ENCODE data around the gene TMPRSS2.

Gene TMPRSS2

DNA sequence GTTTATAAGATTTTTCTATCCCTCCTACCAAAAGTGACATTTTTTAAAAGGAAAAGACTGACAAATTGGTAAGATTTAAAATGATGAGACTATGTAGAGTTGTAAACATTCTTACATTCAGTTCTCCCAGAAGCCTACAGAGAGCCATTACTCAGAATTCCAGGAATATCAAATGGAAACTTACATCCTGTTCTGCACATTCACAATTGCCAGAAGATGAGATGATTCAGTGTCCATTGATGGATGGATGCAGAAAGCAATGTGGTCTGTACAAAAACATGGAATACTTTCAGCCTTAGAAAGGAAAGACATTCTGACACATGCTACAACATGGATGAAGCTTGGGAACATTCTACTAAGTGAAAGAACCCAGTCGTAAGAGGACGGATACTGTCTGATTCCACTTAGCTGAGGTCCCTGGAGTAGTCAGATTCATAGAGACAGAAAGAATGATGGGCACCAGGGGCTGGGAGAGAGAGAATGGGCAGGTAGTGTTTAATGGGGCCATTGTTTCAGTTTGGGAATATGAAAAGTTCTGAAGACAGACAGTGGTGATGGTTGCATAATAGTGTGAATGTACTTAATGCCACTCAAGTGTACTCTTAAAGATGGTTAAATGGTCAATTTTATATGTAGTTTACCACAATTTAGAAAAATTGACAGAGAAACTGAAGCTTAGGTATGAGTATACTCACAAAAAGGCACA, 65.3 kb downstream of the TMPRSS2 start:
- Histone ChIP-seq H3K36me3 (ENCODE audit: control insufficient read depth in 1 of 2, insufficient read depth in 2 of 2, low read length in 2 of 2) (peaks cover 41 to 83% of the 10 kb centered on the region in 2 donors), H3K27ac (ENCODE audit: low read depth, low read length) (no peak overlapping the region), H3K9me3 (ENCODE audit: control insufficient read depth in 1 of 2, low read length in 2 of 2) (no peaks in the 10 kb centered on the region)

DNA sequence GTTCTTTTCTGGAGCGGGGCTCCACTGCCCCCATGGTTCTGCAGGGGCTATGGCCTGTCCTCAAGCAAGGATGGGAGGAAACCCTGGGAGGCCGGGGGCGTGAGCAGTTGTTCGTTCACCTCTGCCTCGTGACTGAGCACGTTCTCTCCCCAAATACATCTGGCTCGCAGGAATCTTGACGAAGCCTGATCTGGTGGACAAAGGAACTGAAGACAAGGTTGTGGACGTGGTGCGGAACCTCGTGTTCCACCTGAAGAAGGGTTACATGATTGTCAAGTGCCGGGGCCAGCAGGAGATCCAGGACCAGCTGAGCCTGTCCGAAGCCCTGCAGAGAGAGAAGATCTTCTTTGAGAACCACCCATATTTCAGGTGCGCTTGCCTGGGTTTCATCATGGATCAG, 66.4 kb downstream of the TMPRSS2 start:
- Histone ChIP-seq H3K27ac (ENCODE audit: low read depth, low read length) (no peak overlapping the region), H3K9me3 (ENCODE audit: control insufficient read depth in 1 of 2, low read length in 2 of 2) (no peaks in the 10 kb centered on the region), H3K4me1 (ENCODE audit: control insufficient read depth in 1 of 2, insufficient read depth in 2 of 2, low read length in 2 of 2) (no peaks in the 10 kb centered on the region), H3K36me3 (ENCODE audit: control insufficient read depth in 1 of 2, insufficient read depth in 2 of 2, low read length in 2 of 2) (peaks cover 36 to 83% of the 10 kb centered on the region in 2 donors), H3K4me3 (ENCODE audit: low read depth in 1 of 2, low read length in 2 of 2) (no peak overlapping the region), H3K9ac (ENCODE audit: low read depth in 1 of 2, low read length in 2 of 2) (no peak overlapping the region), H3K27me3 (ENCODE audit: control insufficient read depth in 1 of 2, insufficient read depth in 2 of 2, low read length in 2 of 2) (no peaks in the 10 kb centered on the region)

More for the DNA sequence above, 65.3 kb downstream of the TMPRSS2 start:
- no peaks in the 10 kb centered on the region for H3K27me3 ChIP-seq (ENCODE audit: control insufficient read depth in 1 of 2, insufficient read depth in 2 of 2, low read length in 2 of 2)
- H3K9ac ChIP-seq (ENCODE audit: low read depth in 1 of 2, low read length in 2 of 2) = no peak overlapping the region
- no peaks in the 10 kb centered on the region for H3K4me1 ChIP-seq (ENCODE audit: control insufficient read depth in 1 of 2, insufficient read depth in 2 of 2, low read length in 2 of 2)
- no peak overlapping the region for H3K4me3 ChIP-seq (ENCODE audit: low read depth in 1 of 2, low read length in 2 of 2)

DNA sequence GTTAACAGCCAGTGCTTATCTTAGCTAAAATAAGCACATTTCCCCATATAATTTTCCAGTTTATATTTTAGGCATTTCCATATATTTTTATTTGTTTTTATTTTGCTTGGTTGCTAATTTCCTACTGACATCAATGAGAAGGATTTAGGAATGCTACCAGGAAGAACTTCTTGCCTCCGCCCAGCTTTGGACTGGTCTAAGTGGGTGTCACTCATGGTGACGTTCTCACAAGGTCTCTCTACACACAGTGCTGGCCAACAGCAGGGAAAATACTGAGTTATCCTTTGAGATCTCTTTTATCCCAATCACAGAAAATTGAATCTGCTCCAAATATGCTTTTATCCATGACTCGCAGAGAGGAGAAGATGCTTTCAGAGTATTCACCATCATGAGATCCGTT, 68.7 kb downstream of the TMPRSS2 start:
- Histone ChIP-seq H3K9me3 (ENCODE audit: control insufficient read depth in 1 of 2, low read length in 2 of 2) (no peaks in the 10 kb centered on the region), H3K36me3 (ENCODE audit: control insufficient read depth in 1 of 2, insufficient read depth in 2 of 2, low read length in 2 of 2) (peaks cover 36 to 84% of the 10 kb centered on the region in 2 donors), H3K4me1 (ENCODE audit: control insufficient read depth in 1 of 2, insufficient read depth in 2 of 2, low read length in 2 of 2) (no peaks in the 10 kb centered on the region), H3K4me3 (ENCODE audit: low read depth in 1 of 2, low read length in 2 of 2) (no peak overlapping the region), H3K27me3 (ENCODE audit: control insufficient read depth in 1 of 2, insufficient read depth in 2 of 2, low read length in 2 of 2) (no peaks in the 10 kb centered on the region), H3K27ac (ENCODE audit: low read depth, low read length) (no peak overlapping the region), H3K9ac (ENCODE audit: low read depth in 1 of 2, low read length in 2 of 2) (no peak overlapping the region)

DNA sequence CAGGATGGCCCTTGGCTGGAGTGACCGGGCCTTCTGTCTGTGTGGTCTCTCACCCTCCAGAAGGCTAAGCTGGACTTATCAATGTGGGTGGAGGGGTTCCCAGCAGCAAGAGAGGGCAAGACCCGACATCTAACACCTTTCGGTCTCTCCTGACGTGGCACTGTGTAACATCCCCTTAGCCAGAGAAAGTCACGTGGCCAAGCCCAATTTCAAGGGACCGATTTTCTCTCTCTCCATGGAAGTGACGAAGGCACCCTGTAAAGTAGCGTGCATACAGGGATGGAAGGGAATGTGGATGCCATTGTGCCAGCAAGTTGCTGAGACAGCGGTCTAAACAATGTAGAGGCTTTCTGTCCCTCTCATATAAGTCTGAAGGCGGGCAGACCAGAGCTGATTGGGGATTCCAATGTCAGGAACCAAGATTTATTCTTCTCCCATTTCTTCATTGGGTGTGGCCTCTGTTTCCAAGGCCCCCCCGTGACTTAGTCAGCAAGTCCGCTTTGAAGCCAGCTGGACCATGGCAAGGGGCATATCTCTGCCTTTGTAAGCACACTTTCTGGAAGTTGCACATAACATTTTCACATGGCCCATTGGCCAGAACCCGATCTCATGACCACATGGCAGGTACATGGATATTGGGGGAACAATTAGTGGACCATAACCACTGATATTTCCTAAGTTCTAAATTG, 69.4 kb downstream of the TMPRSS2 start:
- H3K9ac ChIP-seq (ENCODE audit: low read depth in 1 of 2, low read length in 2 of 2) = no peak overlapping the region
- peaks cover 38 to 82% of the 10 kb centered on the region in 2 donors for H3K36me3 ChIP-seq (ENCODE audit: control insufficient read depth in 1 of 2, insufficient read depth in 2 of 2, low read length in 2 of 2)
- no peak overlapping the region for H3K4me3 ChIP-seq (ENCODE audit: low read depth in 1 of 2, low read length in 2 of 2)
- no peaks in the 10 kb centered on the region for H3K27me3 ChIP-seq (ENCODE audit: control insufficient read depth in 1 of 2, insufficient read depth in 2 of 2, low read length in 2 of 2)
- no peak overlapping the region for H3K27ac ChIP-seq (ENCODE audit: low read depth, low read length)
- H3K9me3 ChIP-seq (ENCODE audit: control insufficient read depth in 1 of 2, low read length in 2 of 2) = no peaks in the 10 kb centered on the region
- no peaks in the 10 kb centered on the region for H3K4me1 ChIP-seq (ENCODE audit: control insufficient read depth in 1 of 2, insufficient read depth in 2 of 2, low read length in 2 of 2)

DNA sequence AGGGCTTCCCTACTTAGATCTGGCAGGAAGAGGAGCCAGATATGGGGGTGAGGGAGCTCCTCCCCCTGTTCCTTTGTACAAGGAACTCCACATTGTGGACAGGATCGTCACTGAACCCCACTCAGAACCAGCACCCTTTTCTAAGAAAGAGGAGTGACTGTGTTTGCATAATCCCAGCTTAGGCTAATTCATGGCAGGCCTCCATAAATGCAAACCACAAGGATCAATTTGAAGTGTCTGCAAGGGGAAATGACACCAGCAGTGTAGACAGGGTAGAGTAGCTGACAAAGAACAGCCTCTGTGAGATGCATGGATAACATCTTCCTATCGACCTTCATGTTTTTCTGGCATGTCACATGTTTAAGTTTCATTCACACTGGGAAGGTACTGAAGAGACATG, 70.2 kb downstream of the TMPRSS2 start:
- H3K4me3 ChIP-seq (ENCODE audit: low read depth in 1 of 2, low read length in 2 of 2) = no peak overlapping the region
- no peak overlapping the region for H3K9ac ChIP-seq (ENCODE audit: low read depth in 1 of 2, low read length in 2 of 2)
- no peak overlapping the region for H3K27ac ChIP-seq (ENCODE audit: low read depth, low read length)
- peaks cover 37 to 82% of the 10 kb centered on the region in 2 donors for H3K36me3 ChIP-seq (ENCODE audit: control insufficient read depth in 1 of 2, insufficient read depth in 2 of 2, low read length in 2 of 2)
- no peaks in the 10 kb centered on the region for H3K27me3 ChIP-seq (ENCODE audit: control insufficient read depth in 1 of 2, insufficient read depth in 2 of 2, low read length in 2 of 2)
- no peaks in the 10 kb centered on the region for H3K9me3 ChIP-seq (ENCODE audit: control insufficient read depth in 1 of 2, low read length in 2 of 2)
- H3K4me1 ChIP-seq (ENCODE audit: control insufficient read depth in 1 of 2, insufficient read depth in 2 of 2, low read length in 2 of 2) = peaks cover 5 to 6% of the 10 kb centered on the region in 2 donors

DNA sequence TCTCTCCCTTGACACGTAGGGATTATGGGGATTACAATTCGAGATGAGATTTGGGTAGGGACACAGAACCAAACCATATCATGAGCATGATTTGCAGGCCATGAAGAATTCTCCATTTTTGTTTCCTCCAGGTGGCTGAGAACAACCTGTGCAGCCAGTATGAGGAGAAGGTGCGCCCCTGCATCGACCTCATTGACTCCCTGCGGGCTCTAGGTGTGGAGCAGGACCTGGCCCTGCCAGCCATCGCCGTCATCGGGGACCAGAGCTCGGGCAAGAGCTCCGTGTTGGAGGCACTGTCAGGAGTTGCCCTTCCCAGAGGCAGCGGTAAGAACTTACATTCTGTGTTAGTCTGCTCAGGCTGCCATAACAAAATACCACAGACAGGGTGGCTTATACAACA, 72.3 kb downstream of the TMPRSS2 start:
- Histone ChIP-seq H3K27ac (ENCODE audit: low read depth, low read length) (no peak overlapping the region), H3K4me3 (ENCODE audit: low read depth in 1 of 2, low read length in 2 of 2) (no peak overlapping the region), H3K9me3 (ENCODE audit: control insufficient read depth in 1 of 2, low read length in 2 of 2) (no peaks in the 10 kb centered on the region), H3K27me3 (ENCODE audit: control insufficient read depth in 1 of 2, insufficient read depth in 2 of 2, low read length in 2 of 2) (no peaks in the 10 kb centered on the region), H3K4me1 (ENCODE audit: control insufficient read depth in 1 of 2, insufficient read depth in 2 of 2, low read length in 2 of 2) (peaks cover 13 to 14% of the 10 kb centered on the region in 2 donors), H3K9ac (ENCODE audit: low read depth in 1 of 2, low read length in 2 of 2) (no peak overlapping the region), H3K36me3 (ENCODE audit: control insufficient read depth in 1 of 2, insufficient read depth in 2 of 2, low read length in 2 of 2) (peaks cover 24 to 81% of the 10 kb centered on the region in 2 donors)

DNA sequence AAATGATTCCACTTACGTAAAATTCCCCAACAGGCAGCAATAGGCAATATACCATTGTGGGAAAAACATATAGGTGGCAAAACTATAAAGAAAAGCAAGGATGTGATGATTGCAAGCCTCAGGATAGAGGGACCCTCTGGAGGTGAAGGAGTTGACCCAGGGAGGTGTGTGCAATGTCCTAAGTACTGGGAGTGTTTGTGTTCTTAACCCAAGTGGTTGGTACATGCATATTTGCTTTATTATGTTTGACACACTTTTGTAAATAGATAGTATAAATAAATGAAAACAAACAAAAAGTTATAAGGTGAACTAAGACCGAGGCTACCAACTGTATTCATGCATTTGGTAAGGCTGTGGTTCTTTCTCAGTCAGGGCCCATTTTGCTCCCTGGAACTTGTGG, 74.4 kb downstream of the TMPRSS2 start:
- H3K27ac ChIP-seq (ENCODE audit: low read depth, low read length) = no peak overlapping the region
- H3K9me3 ChIP-seq (ENCODE audit: control insufficient read depth in 1 of 2, low read length in 2 of 2) = no peaks in the 10 kb centered on the region
- peaks cover 26 to 83% of the 10 kb centered on the region in 2 donors for H3K36me3 ChIP-seq (ENCODE audit: control insufficient read depth in 1 of 2, insufficient read depth in 2 of 2, low read length in 2 of 2)
- peaks cover 13 to 14% of the 10 kb centered on the region in 2 donors for H3K4me1 ChIP-seq (ENCODE audit: control insufficient read depth in 1 of 2, insufficient read depth in 2 of 2, low read length in 2 of 2)
- no peaks in the 10 kb centered on the region for H3K27me3 ChIP-seq (ENCODE audit: control insufficient read depth in 1 of 2, insufficient read depth in 2 of 2, low read length in 2 of 2)
- H3K4me3 ChIP-seq (ENCODE audit: low read depth in 1 of 2, low read length in 2 of 2) = no peak overlapping the region
- H3K9ac ChIP-seq (ENCODE audit: low read depth in 1 of 2, low read length in 2 of 2) = no peak overlapping the region

DNA sequence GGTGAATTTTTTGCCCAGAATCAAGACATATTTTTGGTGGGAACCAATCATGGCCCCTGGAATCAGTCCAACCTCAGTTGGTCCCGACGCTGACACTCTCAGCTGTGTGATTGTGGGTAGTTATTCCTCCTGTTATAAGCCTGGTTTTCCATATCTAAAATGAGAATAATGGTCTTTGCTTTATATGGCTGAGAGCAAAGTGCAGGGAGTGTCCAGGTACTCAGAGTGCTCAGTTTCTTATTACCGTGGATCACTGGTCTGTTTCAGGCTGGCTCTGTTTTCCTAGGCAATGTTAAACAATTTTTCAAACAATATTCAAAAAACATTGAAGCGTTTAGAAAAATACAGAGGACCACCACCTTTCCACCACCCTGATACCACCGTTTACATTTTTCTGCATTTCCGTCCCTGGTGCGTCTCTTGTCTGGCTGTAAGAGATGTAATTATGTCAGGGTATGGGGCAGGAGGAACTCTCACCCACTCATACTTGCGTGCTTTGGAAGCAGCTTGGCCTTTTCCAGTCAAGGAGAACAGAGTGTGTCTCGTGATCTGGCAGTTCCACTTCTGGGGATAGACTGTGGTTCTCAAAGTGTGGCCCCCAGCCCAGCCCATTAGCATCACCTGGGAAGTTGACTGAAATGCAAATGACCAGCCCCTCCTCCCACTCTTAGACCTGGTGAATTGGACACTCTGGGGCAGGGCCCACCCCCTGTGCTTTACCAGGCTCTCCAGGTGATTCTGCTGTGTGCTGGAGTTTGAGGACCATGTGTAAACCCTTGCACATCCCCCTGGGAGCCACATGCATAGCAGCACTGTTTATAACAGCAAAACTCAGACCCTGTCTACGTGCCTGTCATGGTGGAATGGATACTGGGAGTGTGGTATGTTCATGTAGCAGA, 75.1 kb downstream of the TMPRSS2 start:
- Histone ChIP-seq H3K4me1 (ENCODE audit: control insufficient read depth in 1 of 2, insufficient read depth in 2 of 2, low read length in 2 of 2) (peaks cover 13 to 14% of the 10 kb centered on the region in 2 donors), H3K27me3 (ENCODE audit: control insufficient read depth in 1 of 2, insufficient read depth in 2 of 2, low read length in 2 of 2) (no peaks in the 10 kb centered on the region), H3K9me3 (ENCODE audit: control insufficient read depth in 1 of 2, low read length in 2 of 2) (no peaks in the 10 kb centered on the region), H3K9ac (ENCODE audit: low read depth in 1 of 2, low read length in 2 of 2) (peak overlapping the region in 1 of 2 donors; percentile 14), H3K4me3 (ENCODE audit: low read depth in 1 of 2, low read length in 2 of 2) (no peak overlapping the region), H3K27ac (ENCODE audit: low read depth, low read length) (no peak overlapping the region), H3K36me3 (ENCODE audit: control insufficient read depth in 1 of 2, insufficient read depth in 2 of 2, low read length in 2 of 2) (peaks cover 31 to 81% of the 10 kb centered on the region in 2 donors)

DNA sequence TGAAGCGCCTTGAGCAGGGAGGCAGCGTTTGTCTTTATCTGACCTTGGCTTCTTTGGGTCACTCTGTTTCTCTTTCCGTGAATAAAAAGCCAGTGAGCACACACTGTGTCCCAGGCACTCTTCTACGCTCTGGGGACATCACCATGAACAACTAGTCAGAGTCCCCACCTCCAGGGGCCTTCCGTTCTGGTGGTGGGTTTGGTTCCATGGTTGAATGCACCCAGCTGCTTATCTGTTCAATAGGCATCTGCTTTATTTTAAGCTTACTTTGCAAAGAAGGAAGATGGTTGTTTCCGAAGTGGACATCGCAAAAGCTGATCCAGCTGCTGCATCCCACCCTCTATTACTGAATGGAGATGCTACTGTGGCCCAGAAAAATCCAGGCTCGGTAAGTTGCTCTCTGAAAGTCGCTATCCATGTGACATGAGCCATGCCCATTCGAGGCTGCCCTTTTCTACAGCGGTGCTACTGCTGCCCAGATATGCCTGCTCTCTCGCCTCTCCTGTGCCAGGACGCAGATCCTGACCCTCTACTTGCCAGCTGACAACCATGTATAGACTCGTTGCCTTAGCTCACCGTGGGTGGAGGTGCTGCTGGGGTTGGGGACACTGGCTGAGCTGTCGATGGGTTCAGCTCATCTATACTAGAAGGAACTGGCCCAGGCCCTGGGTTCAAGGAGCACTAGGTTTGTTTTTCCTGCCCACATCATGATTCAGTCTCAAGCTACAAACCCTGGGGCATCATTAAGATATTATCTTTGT, 76.0 kb downstream of the TMPRSS2 start:
- Histone ChIP-seq H3K9ac (ENCODE audit: low read depth in 1 of 2, low read length in 2 of 2) (no peak overlapping the region), H3K27ac (ENCODE audit: low read depth, low read length) (no peak overlapping the region), H3K27me3 (ENCODE audit: control insufficient read depth in 1 of 2, insufficient read depth in 2 of 2, low read length in 2 of 2) (no peaks in the 10 kb centered on the region), H3K9me3 (ENCODE audit: control insufficient read depth in 1 of 2, low read length in 2 of 2) (no peaks in the 10 kb centered on the region), H3K36me3 (ENCODE audit: control insufficient read depth in 1 of 2, insufficient read depth in 2 of 2, low read length in 2 of 2) (peaks cover 30 to 74% of the 10 kb centered on the region in 2 donors), H3K4me3 (ENCODE audit: low read depth in 1 of 2, low read length in 2 of 2) (no peak overlapping the region), H3K4me1 (ENCODE audit: control insufficient read depth in 1 of 2, insufficient read depth in 2 of 2, low read length in 2 of 2) (peaks cover 16% of the 10 kb centered on the region in 2 donors)
